ENCODE measurements around the gene TTC1. TPM values are rescaled to one million over a fixed set of nuclear protein-coding genes. Genes with fewer than 3 reads are reported as not detected.
"Not testable (repeated sequence)": the region's sequence is repeated elsewhere in the genome, so short reads cannot be mapped to it uniquely, and the experiment has no call there.

TTC1 gene
- total RNA-seq, 1 experiment from 2014 or later, result 43.7 TPM

DNA sequence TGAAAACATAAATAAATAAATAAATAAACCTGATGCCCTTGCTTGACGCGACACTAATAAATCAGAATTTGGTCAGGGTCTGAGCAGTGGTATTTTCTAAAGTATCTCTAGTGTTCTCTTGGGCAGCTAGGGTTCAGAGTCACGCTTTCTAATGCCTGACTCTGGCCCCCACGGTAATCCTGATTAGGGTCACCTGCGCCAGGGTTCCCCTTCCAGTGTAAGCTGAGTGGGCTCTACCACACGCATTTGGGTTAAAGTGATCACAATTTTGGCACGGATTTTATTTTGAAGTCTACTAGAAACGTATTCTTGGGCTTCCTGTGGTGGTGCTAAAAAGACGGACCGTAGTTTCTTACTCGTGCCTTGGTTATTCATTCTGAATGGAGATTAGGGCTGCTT is 651 bp downstream of the TTC1 start:
- H3K36me3 ChIP-seq (ENCODE audit: insufficient read depth, low read length), result peaks cover 28% of the 10 kb centered on the region; the same call in 1 of the 2 replicates
- no peak overlapping the region for H2AFZ ChIP-seq (ENCODE audit: low read length)
- H3K27ac ChIP-seq (ENCODE audit: low read length), result peak overlapping the region; percentile 66; the same call in 1 of the 2 replicates

DNA sequence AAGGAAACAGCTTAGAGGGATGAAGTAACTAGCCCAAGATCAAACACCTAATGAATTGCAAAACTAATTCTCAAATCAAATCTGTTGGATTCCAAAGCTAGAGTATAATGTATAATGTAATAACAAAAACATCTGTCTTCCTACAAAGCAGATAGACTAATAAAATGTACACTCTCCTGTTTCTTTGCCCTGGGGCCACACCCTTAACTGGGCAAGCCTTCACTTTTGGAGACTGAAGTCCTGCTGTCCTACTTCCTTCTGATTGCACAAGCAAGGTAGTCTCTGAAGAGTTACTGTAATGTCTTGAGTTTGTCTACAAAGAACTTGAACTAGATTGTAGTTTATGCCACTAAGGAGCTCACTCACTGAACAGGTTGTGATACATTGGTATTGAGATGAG is 2.5 kb downstream of the TTC1 start:
- no peak overlapping the region for H3K9ac ChIP-seq (ENCODE audit: low read length)
- H2AFZ ChIP-seq (ENCODE audit: low read length), result no peak overlapping the region
- H4K20me1 ChIP-seq (ENCODE audit: insufficient read depth, low read depth, low read length), result peaks cover 13% of the 10 kb centered on the region
- no peaks in the 10 kb centered on the region for H3K9me3 ChIP-seq (ENCODE audit: low read length)
- H3K4me2 ChIP-seq (ENCODE audit: low read depth, low read length, poor library complexity, severe bottlenecking), result peak overlapping the region; percentile 99
- H3K9me2 ChIP-seq (replicated peaks; ENCODE audit: insufficient read depth, low read length), result no peaks in the 10 kb centered on the region; the same call in 1 of the 2 replicates
- no peaks in the 10 kb centered on the region for H3K27me3 ChIP-seq (ENCODE audit: low read length)
- peaks cover 28% of the 10 kb centered on the region; the same call in 1 of the 2 replicates for H3K36me3 ChIP-seq (ENCODE audit: insufficient read depth, low read length)
- H3K79me2 ChIP-seq (ENCODE audit: low read length), result peaks cover 66% of the 10 kb centered on the region
- no peak overlapping the region for H3K27ac ChIP-seq (ENCODE audit: low read length)
- no peak overlapping the region for H3K4me3 ChIP-seq (ENCODE audit: low read length)
- DNase-seq, result no peak
- H3K4me1 ChIP-seq (ENCODE audit: low read length), result peaks cover 16% of the 10 kb centered on the region

More for the DNA sequence above, 651 bp downstream of the TTC1 start:
- DNase-seq, result no peak
- peaks cover 13% of the 10 kb centered on the region for H4K20me1 ChIP-seq (ENCODE audit: insufficient read depth, low read depth, low read length)
- H3K9me3 ChIP-seq (ENCODE audit: low read length), result no peaks in the 10 kb centered on the region
- peaks cover 16% of the 10 kb centered on the region for H3K4me1 ChIP-seq (ENCODE audit: low read length)
- H3K9me2 ChIP-seq (replicated peaks; ENCODE audit: insufficient read depth, low read length), result no peaks in the 10 kb centered on the region; the same call in 1 of the 2 replicates
- no peaks in the 10 kb centered on the region for H3K27me3 ChIP-seq (ENCODE audit: low read length)
- H3K79me2 ChIP-seq (ENCODE audit: low read length), result peaks cover 53% of the 10 kb centered on the region
- H3K4me2 ChIP-seq (ENCODE audit: low read depth, low read length, poor library complexity, severe bottlenecking), result peak overlapping the region; percentile 99
- H3K4me3 ChIP-seq (ENCODE audit: low read length), result peak overlapping the region; percentile 86
- H3K9ac ChIP-seq (ENCODE audit: low read length), result peak overlapping the region; percentile 85

- not testable (repeated sequence) for H2AFZ ChIP-seq (ENCODE audit: low read length)
These were observed 5.3 kb downstream of the TTC1 start for GRCh38 chr5:160014197-160014596.

GRCh38 chr5:160018945-160019625 is 10.1 kb downstream of the TTC1 start:
- no peak overlapping the region for H3K27ac ChIP-seq (ENCODE audit: low read length)
- H4K20me1 ChIP-seq (ENCODE audit: insufficient read depth, low read depth, low read length), result no peaks in the 10 kb centered on the region
- DNase-seq, result no peak
- no peaks in the 10 kb centered on the region for H3K27me3 ChIP-seq (ENCODE audit: low read length)
- no peaks in the 10 kb centered on the region for H3K9me2 ChIP-seq (replicated peaks; ENCODE audit: insufficient read depth, low read length)
- no peak overlapping the region for H3K9ac ChIP-seq (ENCODE audit: low read length)
- H2AFZ ChIP-seq (ENCODE audit: low read length), result no peak overlapping the region
- H3K79me2 ChIP-seq (ENCODE audit: low read length), result peaks cover 52% of the 10 kb centered on the region
- H3K4me3 ChIP-seq (ENCODE audit: low read length), result no peak overlapping the region
- no peaks in the 10 kb centered on the region; the same call in 1 of the 2 replicates for H3K4me1 ChIP-seq (ENCODE audit: low read length)
- peaks cover 6% of the 10 kb centered on the region; the same call in 1 of the 2 replicates for H3K36me3 ChIP-seq (ENCODE audit: insufficient read depth, low read length)
- H3K9me3 ChIP-seq (ENCODE audit: low read length), result no peaks in the 10 kb centered on the region
- no peak overlapping the region for H3K4me2 ChIP-seq (ENCODE audit: low read depth, low read length, poor library complexity, severe bottlenecking)

More at GRCh38 chr5:160014197-160014596, 5.3 kb downstream of the TTC1 start:
- H3K27ac ChIP-seq (ENCODE audit: low read length); H3K4me2 ChIP-seq (ENCODE audit: low read depth, low read length, poor library complexity, severe bottlenecking); DNase-seq; H3K9me3 ChIP-seq (ENCODE audit: low read length); H3K9me2 ChIP-seq (replicated peaks; ENCODE audit: insufficient read depth, low read length); H3K4me3 ChIP-seq (ENCODE audit: low read length); H3K9ac ChIP-seq (ENCODE audit: low read length); H3K27me3 ChIP-seq (ENCODE audit: low read length): not testable (repeated sequence)
- Histone ChIP-seq H3K4me1 (ENCODE audit: low read length) (peaks cover 16% of the 10 kb centered on the region), H3K79me2 (ENCODE audit: low read length) (peaks cover 82% of the 10 kb centered on the region), H3K36me3 (ENCODE audit: insufficient read depth, low read length) (peaks cover 34% of the 10 kb centered on the region; the same call in 1 of the 2 replicates), H4K20me1 (ENCODE audit: insufficient read depth, low read depth, low read length) (peaks cover 13% of the 10 kb centered on the region)

DNA sequence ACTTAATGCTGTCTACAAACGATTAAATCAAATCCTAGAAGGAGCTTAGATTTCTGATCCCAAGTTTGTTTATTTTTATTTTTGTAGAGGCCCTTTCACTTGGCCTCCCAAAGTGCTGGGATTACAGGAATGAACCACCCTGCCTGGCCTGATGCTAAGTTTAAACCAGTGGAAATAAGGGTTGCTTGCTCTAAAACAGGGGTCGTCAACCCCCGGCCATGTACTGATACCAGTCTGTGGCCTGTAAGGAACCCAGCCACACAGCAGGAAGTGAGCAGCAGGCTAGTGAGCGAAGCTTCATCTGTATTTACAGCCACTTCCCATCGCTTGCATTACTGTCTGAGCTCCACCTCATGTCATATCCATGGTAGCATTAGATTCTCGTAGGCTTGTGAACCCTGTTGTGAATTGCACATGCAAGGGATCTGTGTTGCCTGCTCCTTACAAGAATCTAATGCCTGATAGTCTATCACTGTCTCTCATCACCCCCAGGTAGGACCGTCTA is 11.4 kb downstream of the TTC1 start:
- Histone ChIP-seq H3K4me2 (ENCODE audit: low read depth, low read length, poor library complexity, severe bottlenecking) (no peak overlapping the region), H3K9me3 (ENCODE audit: low read length) (no peaks in the 10 kb centered on the region), H4K20me1 (ENCODE audit: insufficient read depth, low read depth, low read length) (no peaks in the 10 kb centered on the region), H2AFZ (ENCODE audit: low read length) (no peak overlapping the region), H3K79me2 (ENCODE audit: low read length) (peaks cover 49% of the 10 kb centered on the region), H3K27me3 (ENCODE audit: low read length) (no peaks in the 10 kb centered on the region), H3K27ac (ENCODE audit: low read length) (no peak overlapping the region), H3K9me2 (replicated peaks; ENCODE audit: insufficient read depth, low read length) (no peaks in the 10 kb centered on the region), H3K9ac (ENCODE audit: low read length) (no peak overlapping the region), H3K4me1 (ENCODE audit: low read length) (no peaks in the 10 kb centered on the region; the same call in 1 of the 2 replicates), H3K36me3 (ENCODE audit: insufficient read depth, low read length) (peaks cover 6% of the 10 kb centered on the region; the same call in 1 of the 2 replicates), H3K4me3 (ENCODE audit: low read length) (no peak overlapping the region)
- no peak for DNase-seq

GRCh38 chr5:160020964-160021363 is 12.0 kb downstream of the TTC1 start:
- H3K27ac ChIP-seq (ENCODE audit: low read length), result no peak overlapping the region
- H3K79me2 ChIP-seq (ENCODE audit: low read length), result peaks cover 49% of the 10 kb centered on the region
- no peaks in the 10 kb centered on the region for H3K27me3 ChIP-seq (ENCODE audit: low read length)
- H3K4me2 ChIP-seq (ENCODE audit: low read depth, low read length, poor library complexity, severe bottlenecking), result no peak overlapping the region
- no peaks in the 10 kb centered on the region for H3K9me2 ChIP-seq (replicated peaks; ENCODE audit: insufficient read depth, low read length)
- H3K36me3 ChIP-seq (ENCODE audit: insufficient read depth, low read length), result peaks cover 6% of the 10 kb centered on the region; the same call in 1 of the 2 replicates
- DNase-seq, result no peak
- H3K4me3 ChIP-seq (ENCODE audit: low read length), result no peak overlapping the region
- no peak overlapping the region for H2AFZ ChIP-seq (ENCODE audit: low read length)
- no peaks in the 10 kb centered on the region; the same call in 1 of the 2 replicates for H3K4me1 ChIP-seq (ENCODE audit: low read length)
- H4K20me1 ChIP-seq (ENCODE audit: insufficient read depth, low read depth, low read length), result no peaks in the 10 kb centered on the region
- no peaks in the 10 kb centered on the region for H3K9me3 ChIP-seq (ENCODE audit: low read length)
- no peak overlapping the region for H3K9ac ChIP-seq (ENCODE audit: low read length)

DNA sequence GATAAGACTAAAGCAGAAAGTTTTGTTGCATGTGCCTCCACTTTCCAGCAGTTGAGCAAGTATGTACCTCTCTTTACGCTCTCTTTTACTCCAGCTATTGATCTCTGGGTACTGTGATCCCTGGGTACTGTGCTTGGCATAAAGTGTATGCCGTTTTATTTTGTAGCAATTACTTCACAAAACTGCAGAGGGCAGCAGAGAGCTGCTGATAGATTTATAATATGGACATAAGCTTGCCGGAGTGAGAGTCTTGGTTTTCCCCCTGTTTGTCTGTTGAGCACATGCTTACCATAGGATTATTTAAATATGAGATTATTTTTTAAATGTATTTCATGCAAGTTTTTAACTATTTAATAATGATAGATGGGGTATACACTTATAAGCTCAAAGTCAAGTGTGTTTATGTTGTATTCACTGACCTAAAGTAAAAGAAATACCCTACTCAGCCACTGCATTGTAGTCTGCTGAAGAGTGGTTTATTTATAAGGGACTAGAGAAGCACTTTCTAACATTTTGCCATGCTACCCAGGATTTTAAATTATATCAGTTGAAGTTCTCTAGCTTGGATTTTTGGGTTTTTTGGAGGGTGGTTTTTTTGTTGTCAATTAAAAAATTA is 13.0 kb downstream of the TTC1 start:
- no peaks in the 10 kb centered on the region for H3K27me3 ChIP-seq (ENCODE audit: low read length)
- no peak overlapping the region for H2AFZ ChIP-seq (ENCODE audit: low read length)
- H3K79me2 ChIP-seq (ENCODE audit: low read length), result peaks cover 54% of the 10 kb centered on the region
- no peaks in the 10 kb centered on the region for H3K9me2 ChIP-seq (replicated peaks; ENCODE audit: insufficient read depth, low read length)
- H3K9me3 ChIP-seq (ENCODE audit: low read length), result no peaks in the 10 kb centered on the region
- DNase-seq, result peak; percentile 88
- no peak overlapping the region for H3K27ac ChIP-seq (ENCODE audit: low read length)
- no peak overlapping the region for H3K9ac ChIP-seq (ENCODE audit: low read length)
- no peaks in the 10 kb centered on the region; the same call in 1 of the 2 replicates for H3K4me1 ChIP-seq (ENCODE audit: low read length)
- peaks cover 6% of the 10 kb centered on the region; the same call in 1 of the 2 replicates for H3K36me3 ChIP-seq (ENCODE audit: insufficient read depth, low read length)
- H3K4me2 ChIP-seq (ENCODE audit: low read depth, low read length, poor library complexity, severe bottlenecking), result no peak overlapping the region
- H4K20me1 ChIP-seq (ENCODE audit: insufficient read depth, low read depth, low read length), result no peaks in the 10 kb centered on the region
- H3K4me3 ChIP-seq (ENCODE audit: low read length), result no peak overlapping the region

Measured in Karpas-422 (cell line).